GM19035 (cell line): ENCODE data around the gene PLEK2.
"Not testable (repeated sequence)": the region's sequence is repeated elsewhere in the genome, so short reads cannot be mapped to it uniquely, and the experiment has no call there.

Experiments
- ATAC-seq: cut with Tn5 transposase; IDR thresholded peaks from one replicate; pipeline ENCODE4 v1.9.1; 2021; ENCODE audit not compliant: unreplicated experiment

Gene PLEK2

DNA sequence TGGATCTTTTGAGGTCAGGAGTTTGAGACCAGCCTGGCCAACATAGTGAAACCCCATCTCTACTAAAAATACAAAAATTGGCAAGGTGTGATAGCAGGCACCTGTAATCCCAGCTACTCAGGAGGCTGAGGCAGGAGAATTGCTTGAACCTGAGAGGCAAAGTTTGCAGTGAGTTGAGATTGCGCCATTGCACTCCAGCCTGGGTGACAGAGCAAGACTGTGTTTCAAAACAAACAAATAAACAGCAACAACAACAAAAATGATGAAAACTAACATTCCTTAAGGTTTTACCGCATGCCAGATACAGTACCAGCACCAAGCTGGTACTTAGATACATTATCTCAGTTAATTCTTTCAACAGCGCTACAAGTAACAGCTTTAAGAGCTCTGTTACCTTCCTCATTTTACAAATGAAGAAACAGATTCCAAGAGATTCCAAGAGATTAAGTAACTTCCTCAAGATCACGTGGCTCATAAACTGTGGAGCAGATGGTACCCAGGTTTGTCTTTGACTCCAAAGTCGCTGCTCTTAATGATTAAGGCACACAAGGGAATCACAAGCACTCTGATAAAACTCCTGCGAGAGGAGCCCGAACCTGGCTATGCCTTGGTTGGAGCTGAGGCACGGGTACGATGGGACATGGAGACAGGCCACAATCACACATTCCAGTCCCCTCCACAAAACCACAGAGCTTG, 17.7 kb upstream of the PLEK2 start:
- no peak for ATAC-seq

- ATAC-seq: no peak
Observed at GRCh38 chr14:67428501-67429031, 16.6 kb upstream of the PLEK2 start.

GRCh38 chr14:67426983-67427606, 15.1 kb upstream of the PLEK2 start:
- ATAC-seq: no peak

DNA sequence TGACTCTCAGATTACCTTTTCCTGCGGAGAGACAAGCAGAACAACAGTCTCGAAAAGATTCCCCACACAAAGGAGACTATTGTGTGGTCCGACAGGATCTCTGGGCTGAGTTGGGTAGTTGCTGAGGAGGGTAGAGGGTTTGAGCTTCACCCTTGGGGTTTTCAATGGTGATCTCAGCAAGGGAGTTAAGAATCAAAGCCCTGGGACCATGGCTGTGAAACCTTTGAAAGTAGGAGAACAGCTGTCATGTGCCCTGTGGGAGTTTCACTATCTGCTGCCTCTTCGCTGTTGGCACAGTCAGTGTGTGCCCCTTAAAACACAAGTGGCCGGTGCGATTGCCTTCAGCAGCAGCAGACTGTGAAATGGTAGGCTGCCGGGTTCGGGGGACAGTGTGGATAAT, 14.2 kb upstream of the PLEK2 start:
- no peak for ATAC-seq

GRCh38 chr14:67425608-67426007, 13.6 kb upstream of the PLEK2 start:
- ATAC-seq: no peak

- no peak for ATAC-seq
Observed at GRCh38 chr14:67424539-67424938, 12.6 kb upstream of the PLEK2 start.

- ATAC-seq: no peak
Observed at GRCh38 chr14:67423424-67423823, 11.5 kb upstream of the PLEK2 start.

DNA sequence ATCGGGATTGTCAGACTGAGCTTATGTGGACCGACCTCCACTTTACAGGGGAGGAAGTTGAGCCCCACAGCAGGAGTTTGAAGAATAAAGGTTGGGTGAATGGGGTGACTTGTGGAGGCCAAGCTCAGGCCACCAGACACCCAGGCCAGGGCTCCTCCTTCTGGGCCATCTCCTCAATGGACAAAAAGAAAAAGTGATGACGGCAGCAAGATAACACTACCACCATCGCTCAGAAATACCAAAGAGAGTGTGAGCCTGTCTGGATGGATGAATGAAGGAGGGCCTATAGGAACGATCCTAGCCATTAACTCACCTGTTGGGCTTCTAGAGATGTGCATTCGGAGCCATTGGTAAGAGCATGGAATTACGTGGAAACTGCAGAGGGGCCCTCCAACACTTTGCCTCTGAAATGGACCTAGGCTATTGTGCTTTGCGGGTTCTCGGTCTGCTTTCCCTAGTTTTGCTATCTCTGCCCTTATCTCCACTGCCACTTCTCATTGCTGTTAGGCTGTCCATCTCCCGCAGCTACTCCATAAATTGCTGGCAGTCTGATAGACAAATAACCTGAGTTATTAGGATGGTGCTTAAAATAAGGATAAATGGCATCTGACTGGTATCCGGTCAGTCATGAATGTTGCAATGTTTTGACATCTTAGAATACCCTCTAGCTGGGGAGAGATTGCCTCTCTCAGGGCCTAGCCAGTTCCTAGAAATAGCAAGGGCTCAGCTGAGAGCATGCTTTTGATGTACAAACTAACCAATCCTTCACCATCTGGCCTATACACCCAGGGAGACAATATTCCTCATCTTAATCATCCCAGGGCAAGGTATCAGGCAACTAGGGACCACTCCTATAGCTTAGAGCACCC, 9.6 kb upstream of the PLEK2 start:
- no peak for ATAC-seq

DNA sequence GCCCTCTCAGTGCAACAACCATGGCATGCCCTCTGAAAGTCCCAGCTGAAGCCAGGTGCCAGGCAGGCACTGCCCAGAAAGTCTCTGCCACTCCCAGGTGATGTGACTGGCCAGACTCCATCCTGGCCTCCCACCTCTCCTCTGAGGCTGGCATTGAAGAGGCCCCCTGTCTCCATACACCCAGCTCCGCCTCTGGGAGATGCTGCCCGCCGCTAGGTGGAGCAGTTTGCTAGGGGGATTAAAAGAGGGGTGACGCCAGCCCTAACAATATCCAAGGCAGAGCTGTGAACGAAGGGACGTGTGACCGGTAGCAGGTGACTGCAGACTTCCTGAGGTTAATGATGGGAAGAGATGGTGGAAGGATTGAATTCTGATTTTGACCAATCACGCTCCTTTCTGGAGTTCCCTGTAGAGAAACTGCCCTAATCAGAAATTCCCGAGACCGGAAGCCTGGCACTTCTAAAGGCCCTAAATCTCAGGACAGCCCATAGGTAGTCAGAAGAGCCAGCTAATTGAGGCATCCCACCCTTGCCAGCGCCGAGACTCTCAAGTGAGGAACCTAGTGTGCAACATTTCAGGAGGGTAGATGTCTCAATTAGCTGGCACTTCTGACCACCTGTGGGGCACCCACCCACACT, 8.3 kb upstream of the PLEK2 start:
- no peak for ATAC-seq

DNA sequence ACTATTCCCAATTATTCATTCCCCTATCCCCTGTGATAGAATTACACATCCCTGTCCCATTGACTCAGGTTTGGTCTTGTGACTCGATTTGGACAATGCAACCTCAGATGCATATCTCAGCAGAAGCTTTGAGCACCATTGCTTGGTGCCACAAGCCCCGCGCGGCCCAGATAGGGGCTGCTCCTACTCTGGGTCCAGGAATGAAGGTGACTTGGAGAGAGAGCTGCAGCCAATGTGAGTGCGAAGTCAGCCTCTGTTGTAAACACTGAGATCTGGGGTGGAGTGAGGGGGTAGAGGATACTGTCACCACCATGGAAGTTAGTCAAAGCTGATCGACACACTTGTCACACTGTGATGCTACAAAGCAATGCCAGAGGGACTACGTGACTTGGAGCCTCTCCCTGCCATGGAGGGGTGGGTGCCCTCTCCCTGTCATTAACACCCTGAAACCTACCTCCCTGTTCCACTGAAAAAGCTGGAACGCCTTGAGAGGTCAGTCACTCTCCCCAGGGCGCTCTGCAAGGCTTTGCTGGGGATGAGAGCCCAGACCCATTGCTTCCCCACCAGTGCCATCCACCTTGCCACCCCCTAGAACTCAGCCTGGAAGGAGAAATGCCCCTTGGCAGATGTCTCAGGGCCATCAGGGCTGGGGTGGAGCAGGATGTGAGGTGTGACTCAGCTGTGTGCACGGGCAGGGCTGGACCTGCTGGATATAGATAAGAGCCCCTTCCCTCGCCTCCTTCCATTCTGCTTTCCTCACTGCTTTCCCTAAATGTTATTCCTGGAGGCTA, 6.6 kb upstream of the PLEK2 start:
- ATAC-seq: no peak

GRCh38 chr14:67417633-67418032, 5.7 kb upstream of the PLEK2 start:
- ATAC-seq: no peak

DNA sequence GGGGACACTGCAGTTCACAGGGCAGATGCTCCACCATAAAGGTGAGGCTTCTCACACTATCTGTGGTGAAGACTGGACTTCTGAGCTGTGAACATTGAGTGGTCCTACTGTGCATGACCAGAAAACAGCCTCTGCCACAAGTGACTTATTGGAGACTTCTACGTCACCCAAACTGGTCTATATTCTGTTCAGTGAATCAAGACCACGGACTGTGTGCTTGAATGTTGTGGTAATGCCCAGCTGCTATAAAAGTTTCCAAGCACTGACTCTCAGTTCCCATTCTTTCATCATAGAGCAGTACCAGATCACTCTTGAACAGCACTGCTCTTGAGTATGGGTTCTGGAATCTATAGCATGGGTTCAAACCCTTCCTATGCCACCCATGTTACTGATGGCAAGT, 4.8 kb upstream of the PLEK2 start:
- ATAC-seq: no peak

DNA sequence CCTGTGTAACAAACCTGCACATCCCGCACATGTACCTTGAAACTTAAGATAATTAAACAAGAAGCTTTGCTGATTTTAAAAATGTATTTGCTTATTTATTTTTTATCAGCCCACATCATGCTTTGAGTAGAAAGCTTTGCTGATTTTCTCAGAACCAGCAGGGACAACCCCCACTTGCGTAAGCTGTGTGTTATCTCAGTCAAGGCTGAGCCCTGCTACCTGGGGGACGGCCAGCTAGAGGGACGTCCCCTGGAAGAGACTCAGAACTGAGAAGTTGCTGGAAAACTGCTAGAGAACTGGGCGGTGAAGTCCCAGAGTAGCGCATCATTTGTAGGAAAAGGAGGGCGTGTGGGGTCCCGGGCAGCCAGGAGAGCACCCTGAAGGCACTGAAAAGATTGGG, 4.1 kb upstream of the PLEK2 start:
- no peak for ATAC-seq

DNA sequence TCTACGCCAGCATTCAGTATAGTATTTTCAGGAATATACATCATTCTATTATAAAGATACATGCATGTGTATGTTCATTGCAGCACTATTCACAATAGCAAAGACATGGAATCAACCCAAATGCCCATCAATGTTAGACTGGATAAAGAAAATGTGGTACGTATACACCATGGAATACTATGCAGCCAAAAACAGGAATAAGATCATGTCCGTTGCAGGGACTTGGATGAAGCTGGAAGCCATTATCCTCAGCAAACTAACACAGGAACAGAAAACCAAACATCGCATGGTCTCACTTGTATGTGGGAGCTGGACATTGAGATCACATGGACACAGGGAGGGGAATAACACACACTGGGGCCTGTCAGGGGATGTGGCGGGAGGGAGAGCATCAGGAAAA, 3.6 kb upstream of the PLEK2 start:
- ATAC-seq: not testable (repeated sequence)

- no peak for ATAC-seq
Observed at GRCh38 chr14:67413806-67414769, 2.1 kb upstream of the PLEK2 start.

- no peak for ATAC-seq
Observed at GRCh38 chr14:67411370-67411769, 595 bp downstream of the PLEK2 start.

DNA sequence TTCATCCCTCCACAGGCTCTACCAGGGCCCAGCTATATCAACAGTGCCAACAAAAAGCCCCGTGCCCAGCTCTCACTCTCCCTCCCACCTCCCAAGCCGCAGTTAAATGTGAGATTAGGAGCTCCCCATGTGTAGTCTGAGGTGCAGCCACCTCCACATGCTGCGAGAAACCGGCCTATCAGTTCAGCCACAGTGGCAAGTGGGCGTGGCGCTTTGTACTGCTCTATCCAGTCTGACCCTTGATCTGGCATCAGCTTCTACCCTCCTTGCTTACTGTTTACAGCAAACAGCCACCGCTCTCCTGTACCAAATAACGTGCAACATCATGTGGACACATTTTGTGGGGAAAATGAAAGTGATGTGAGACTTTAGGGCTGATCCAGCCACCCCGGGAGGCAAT, 1.7 kb downstream of the PLEK2 start:
- ATAC-seq: no peak

- ATAC-seq: no peak
Observed at GRCh38 chr14:67409461-67409860, 2.5 kb downstream of the PLEK2 start.

DNA sequence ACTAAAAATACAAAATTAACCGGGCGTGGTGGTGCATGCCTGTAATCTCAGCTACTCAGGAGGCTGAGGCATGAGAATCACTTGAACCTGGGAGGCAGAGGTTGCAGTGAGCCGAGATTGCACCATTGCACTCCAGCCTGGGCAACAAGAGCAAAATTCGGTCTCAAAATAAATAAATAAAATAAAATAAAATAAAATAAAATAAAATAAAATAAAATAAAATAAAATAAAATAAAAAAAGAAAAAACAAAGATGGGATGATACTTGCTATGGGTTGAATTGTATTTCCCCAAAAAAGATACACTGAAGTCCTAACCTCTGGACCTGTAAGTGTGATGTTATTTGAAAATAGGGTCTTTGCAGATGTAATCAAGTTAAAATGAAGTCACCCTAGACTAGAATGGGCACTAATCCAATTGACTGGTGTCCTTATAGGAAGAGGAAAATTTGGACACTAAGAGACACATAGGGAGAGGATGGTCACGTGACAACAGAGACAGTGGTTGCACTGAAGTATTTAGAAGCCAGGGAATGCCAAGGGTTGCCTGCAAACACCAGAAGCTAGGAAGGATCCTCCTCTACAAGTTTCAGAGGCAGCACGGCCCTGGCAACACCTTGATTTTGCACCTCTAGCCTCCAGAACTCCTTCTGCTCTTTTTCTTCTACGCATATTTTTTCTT, 3.7 kb downstream of the PLEK2 start:
- not testable (repeated sequence) for ATAC-seq
